ENCODE results near the gene PTPDC1.

Gene PTPDC1

GRCh38 chr9:94057918-94058317 lies 26.3 kb upstream of the PTPDC1 start:
- no peak for TF ChIP-seq POLR2A (IDR thresholded peaks at IDR 0.05; ENCODE audit: extremely low read depth, insufficient read length)
- TF ChIP-seq MAX (IDR thresholded peaks at IDR 0.05; ENCODE audit: low read depth, low read length): no peak
- TF ChIP-seq MYC (IDR thresholded peaks at IDR 0.05; ENCODE audit: low read depth, low read length): no peak
- no peak for TF ChIP-seq CTCF (IDR thresholded peaks at IDR 0.05; ENCODE audit: low read depth, low read length)
- no peak for DNase-seq (ENCODE audit: low read depth)
- H3K4me3 ChIP-seq (ENCODE audit: low read depth, low read length): no peak overlapping the region

GRCh38 chr9:94061864-94062263 lies 22.4 kb upstream of the PTPDC1 start:
- no peak for TF ChIP-seq CTCF (IDR thresholded peaks at IDR 0.05; ENCODE audit: low read depth, low read length)
- TF ChIP-seq MAX (IDR thresholded peaks at IDR 0.05; ENCODE audit: low read depth, low read length): no peak
- no peak for TF ChIP-seq MYC (IDR thresholded peaks at IDR 0.05; ENCODE audit: low read depth, low read length)
- no peak overlapping the region for H3K4me3 ChIP-seq (ENCODE audit: low read depth, low read length)
- no peak for DNase-seq (ENCODE audit: low read depth)

- H3K4me3 ChIP-seq (ENCODE audit: low read depth, low read length): no peak overlapping the region
- TF ChIP-seq MYC (IDR thresholded peaks at IDR 0.05; ENCODE audit: low read depth, low read length) (no peak), CTCF (IDR thresholded peaks at IDR 0.05; ENCODE audit: low read depth, low read length) (peak; percentile 85), POLR2A (IDR thresholded peaks at IDR 0.05; ENCODE audit: extremely low read depth, insufficient read length) (no peak), MAX (IDR thresholded peaks at IDR 0.05; ENCODE audit: low read depth, low read length) (no peak)
- DNase-seq (ENCODE audit: low read depth): peak; percentile 83
Measured at GRCh38 chr9:94065535-94065961, 18.7 kb upstream of the PTPDC1 start.

- no peak for DNase-seq (ENCODE audit: low read depth)
- no peak overlapping the region for H3K4me3 ChIP-seq (ENCODE audit: low read depth, low read length)
- TF ChIP-seq CTCF (IDR thresholded peaks at IDR 0.05; ENCODE audit: low read depth, low read length) (no peak), POLR2A (IDR thresholded peaks at IDR 0.05; ENCODE audit: extremely low read depth, insufficient read length) (no peak), MAX (IDR thresholded peaks at IDR 0.05; ENCODE audit: low read depth, low read length) (no peak), MYC (IDR thresholded peaks at IDR 0.05; ENCODE audit: low read depth, low read length) (no peak)
Measured at GRCh38 chr9:94068257-94068656, 16.0 kb upstream of the PTPDC1 start.

- DNase-seq (ENCODE audit: low read depth): no peak
- no peak for TF ChIP-seq POLR2A (IDR thresholded peaks at IDR 0.05; ENCODE audit: extremely low read depth, insufficient read length)
- no peak for TF ChIP-seq CTCF (IDR thresholded peaks at IDR 0.05; ENCODE audit: low read depth, low read length)
- TF ChIP-seq MAX (IDR thresholded peaks at IDR 0.05; ENCODE audit: low read depth, low read length): no peak
- TF ChIP-seq MYC (IDR thresholded peaks at IDR 0.05; ENCODE audit: low read depth, low read length): no peak
- H3K4me3 ChIP-seq (ENCODE audit: low read depth, low read length): no peak overlapping the region
Measured at GRCh38 chr9:94076557-94076956, 7.7 kb upstream of the PTPDC1 start.

- no peak for DNase-seq (ENCODE audit: low read depth)
- no peak overlapping the region for H3K4me3 ChIP-seq (ENCODE audit: low read depth, low read length)
- TF ChIP-seq CTCF (IDR thresholded peaks at IDR 0.05; ENCODE audit: low read depth, low read length) (no peak), MAX (IDR thresholded peaks at IDR 0.05; ENCODE audit: low read depth, low read length) (no peak), MYC (IDR thresholded peaks at IDR 0.05; ENCODE audit: low read depth, low read length) (no peak), POLR2A (IDR thresholded peaks at IDR 0.05; ENCODE audit: extremely low read depth, insufficient read length) (no peak)
Measured at GRCh38 chr9:94078086-94078485, 6.2 kb upstream of the PTPDC1 start.
